ENCODE results near the gene LCP1.

The LCP1 gene

DNA sequence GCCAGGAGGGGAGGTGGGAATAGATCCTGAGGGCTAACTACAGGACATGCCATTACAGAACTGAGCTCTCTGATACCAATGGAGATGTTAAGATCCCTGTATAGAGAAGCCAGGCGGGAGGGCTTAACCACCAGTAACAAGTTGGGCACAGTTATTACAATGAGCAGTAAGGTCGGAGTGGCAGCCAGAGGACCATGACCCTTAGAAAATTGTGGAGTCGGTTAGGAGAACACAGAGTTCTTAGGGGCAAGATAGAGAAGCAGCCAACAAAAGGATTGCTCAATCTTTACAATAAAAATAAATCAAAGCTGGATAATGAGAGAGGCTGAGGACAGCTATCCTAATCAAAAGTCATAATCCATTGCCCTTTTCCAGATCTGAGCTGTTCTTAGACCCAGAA lies 87.5 kb downstream of the LCP1 start:
- DNase-seq = no peak

DNA sequence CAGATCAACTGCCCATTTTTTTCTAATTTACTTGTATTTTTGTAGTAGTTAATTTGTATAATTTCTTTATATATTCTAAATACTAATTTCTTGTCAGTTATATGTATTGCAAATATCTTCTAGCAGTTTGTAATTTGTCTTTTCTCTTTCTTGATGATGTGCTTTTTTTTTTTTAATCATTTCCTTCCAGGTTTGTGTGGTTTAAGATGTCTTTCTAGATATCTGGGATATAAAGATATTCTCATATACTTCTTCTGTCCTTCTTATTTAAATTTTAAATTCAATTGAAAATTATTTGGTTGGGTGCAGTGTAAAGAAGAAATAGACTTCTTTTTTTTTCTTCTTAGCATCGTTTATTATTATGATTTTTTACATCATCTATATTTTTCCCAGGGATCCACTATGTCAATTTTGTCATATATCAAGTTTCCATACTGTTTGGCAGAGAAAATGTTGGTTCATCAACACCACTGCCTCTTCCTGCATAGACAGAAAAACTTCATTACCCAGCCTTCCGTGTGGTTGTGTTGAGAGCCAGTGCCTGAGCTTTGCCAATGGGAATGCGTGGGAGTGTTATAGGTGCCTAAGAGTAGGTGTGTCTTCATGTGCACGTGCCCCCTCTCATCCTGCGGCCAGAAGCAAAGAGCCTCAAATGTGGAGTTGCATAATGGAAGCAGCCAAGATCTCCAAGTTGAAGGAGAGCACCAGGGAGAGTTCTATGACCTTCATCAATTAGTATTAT lies 93.0 kb downstream of the LCP1 start:
- no peak for DNase-seq

DNA sequence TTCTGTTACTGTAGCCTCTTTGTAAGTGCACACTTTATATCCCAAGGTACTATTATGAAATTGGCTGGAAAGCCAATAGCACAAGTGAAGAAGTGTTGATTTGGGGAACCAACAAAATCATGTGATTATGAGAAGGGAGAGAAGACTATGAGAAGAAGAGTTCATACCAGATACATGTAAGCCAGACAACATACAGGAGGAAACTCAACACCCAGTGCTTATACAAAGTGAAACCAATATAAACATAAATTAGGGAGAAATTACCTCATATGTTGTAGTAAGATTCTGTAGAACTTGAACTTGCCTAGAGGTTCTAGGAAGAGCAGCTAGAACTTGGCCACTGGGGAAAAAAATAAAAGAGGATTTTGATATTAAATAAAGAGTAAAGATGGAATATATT lies 94.5 kb downstream of the LCP1 start:
- no peak for DNase-seq

DNA sequence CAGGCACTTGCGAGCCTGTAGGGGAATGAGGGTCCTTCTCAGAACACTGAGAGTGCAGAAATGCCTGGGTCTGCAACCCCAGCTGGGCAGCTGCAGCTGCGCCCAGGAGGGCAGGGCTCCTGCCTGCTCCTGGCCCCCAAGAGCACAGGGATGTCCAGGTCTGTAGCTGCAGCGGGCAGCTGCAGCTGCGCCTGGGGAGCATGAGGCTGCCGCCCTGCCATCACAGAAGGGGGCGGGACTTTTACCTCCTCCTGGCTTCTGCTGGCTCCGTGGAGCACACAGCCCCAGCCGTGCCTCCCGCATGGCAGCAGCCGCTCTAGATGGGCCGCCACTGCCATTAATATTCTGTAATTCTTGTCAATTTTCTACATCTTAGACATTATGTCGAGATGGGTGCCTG lies 95.0 kb downstream of the LCP1 start:
- no peak for DNase-seq

DNA sequence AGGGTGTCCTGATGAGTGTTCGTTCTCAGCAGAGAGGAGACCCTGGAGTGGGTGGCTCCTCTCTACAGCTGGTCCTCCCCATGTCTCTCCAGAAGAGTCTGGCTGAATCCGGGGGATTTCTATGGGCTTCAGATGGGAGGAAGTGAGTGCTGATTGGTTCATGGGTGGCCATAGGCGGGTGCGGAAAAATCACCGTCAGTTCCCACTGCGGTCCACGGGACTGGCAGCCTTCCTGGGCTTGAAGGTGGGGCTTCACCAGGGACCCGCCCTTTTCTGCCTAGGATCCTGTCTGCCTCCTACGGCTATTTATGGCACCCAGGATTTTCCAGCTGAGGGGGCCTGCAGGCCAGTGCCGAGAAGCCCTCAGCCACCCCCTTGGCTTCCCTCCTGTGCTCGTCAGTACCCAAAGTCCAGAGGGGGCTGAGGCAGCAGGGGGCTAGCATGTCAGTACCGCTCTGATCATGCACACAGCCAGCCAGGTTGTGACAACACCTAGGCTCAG lies 95.5 kb downstream of the LCP1 start:
- no peak for DNase-seq

DNA sequence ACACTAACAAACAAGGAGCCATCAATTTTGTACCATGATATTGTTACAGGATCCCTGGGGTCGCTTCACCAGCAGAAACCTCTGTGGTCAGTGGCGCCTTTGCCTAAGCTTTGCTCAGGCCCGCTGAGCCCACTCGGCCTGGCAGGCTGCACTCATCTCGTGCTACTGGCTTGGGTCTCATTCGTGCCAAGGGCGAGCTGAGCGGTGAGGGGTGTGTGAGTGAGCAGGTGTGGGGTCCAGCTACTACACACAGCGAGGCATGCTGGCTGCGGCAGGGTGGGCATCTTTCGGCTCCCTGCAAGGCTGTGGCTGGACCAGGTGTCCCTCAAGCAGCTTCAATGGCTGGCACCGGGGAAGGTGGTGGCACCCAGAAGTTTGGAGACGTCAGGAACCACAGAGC lies 96.2 kb downstream of the LCP1 start:
- DNase-seq = no peak

DNA sequence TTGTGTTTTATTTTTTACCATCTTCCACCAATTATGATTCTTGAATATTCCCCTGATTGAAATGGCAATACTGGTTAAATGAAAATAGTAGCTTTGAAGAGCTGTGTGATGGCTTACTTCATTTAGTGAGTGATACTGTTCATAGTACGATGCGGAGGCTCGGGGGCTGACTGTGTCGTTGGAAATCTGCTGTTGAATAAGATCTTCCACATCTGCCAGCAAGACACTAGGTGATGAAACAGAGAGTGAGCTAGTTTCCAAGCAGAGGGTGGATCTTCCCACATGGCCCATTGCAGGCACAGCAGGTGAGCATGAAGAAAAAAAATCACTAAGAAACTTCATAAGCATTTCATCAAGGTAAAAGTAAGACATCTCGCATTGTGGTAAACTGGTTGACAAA lies 99.7 kb downstream of the LCP1 start:
- DNase-seq = no peak

DNA sequence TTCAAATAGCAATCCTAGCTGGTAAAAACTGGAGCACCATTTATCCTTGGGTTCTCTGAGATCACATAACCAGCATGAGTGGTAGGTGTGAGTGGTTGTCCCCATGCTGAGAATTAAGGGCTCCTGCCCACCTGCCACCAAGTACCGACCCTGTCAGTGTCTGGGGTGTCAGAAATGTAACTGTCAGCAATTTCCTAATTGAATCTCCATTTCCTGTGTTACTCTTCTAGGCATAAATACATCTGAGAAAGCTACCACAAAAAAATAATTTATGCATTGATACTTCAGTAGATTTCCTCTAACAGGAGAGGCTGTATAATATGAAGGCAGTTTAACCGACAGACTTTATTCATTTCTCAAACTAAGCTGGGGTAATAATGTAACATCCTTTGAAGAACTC lies 102.2 kb downstream of the LCP1 start:
- DNase-seq = peak in 1 of 2 donors; percentile 1

DNA sequence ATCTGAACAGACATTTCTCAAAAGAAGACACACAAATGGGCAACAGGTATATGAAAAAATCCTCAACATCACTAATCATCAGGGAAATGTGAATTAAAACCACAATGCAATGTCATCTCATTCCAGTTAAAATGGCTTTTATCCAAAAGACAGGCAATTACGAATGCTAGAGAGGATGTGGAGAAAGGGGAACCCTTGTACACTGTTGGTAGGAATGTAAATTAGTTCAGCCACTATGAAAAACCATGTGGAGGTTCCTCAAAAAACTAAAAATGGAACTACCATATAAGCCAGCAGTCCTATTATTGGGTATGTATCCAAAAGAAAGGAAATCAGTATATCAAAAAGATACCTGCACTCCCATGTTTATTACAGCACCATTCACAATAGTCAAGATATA lies 104.7 kb downstream of the LCP1 start:
- DNase-seq = no peak

DNA sequence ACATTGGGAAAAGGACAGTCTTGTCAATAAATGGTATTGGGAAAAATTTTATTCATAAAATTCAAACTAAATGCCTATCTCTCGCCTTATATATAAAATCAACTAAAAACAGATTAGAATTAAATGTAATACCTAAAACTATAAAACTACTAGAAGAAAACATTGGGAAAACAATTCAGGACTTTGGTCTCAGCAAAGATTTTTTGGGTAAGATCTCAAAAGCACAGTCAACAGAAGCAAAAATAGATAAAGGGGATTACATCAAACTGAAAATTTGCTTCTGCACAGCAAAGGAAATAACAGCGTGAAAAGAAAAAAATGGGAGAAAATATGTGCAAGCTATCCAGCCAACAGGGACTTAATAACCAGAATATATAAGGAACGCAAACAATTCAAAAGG lies 105.2 kb downstream of the LCP1 start:
- no peak for DNase-seq

All from CD4-positive, alpha-beta T cell treated with Interferon alpha-2 for 1 hour (primary cell).